ENCODE measurements around the gene PTX4. TPM values are rescaled to one million over a fixed set of nuclear protein-coding genes. Genes with fewer than 3 reads are reported as not detected.

The PTX4 gene
- polyA plus RNA-seq, 1 of the 3 experiments (the other 2 are of a cell fraction) = not detected

DNA sequence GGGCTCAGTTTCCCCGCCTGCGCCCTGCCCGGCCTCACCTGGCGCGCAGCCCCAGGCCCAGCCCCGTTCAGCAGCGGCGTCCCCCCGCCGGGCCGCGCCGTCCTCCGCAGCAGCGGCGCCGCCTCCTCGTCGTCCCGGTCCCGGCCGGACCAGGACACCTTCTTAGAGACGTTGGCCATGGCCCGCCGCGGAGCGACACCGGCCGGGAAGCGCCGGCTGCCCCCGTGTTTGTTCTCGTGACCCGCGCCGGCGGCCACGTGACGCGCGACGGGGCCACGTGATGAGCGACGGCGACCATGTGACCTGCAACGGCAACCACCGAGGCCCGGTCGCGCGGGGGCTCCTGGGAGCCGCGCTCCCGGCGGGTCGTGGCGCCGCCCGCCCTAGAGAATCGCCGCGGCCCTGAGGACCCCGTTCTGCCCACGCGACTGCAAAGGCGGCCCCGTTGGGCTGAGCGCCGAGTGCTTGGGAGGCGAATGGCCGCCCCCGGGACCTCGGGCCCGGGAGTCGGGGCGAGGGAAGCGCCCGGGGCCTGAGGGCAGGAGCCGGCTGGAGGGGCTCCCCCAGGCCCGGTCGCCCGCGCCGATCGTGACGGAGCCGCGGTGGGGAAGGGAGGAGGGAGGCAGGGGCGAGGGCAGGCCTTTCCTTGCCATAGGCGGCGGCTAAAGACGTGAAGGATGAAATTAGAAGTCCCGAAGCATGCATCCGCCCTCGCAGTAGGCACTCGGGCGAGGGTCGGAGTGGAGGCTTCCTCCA, 13.8 kb downstream of the PTX4 start, which contains the start of gene CLCN7:
Gene CLCN7 (minus strand): TSS at position 233 of the 756 bp plus-strand sequence. CDS start 54 bp downstream, at position 179.
- POLR2A ChIA-PET = interaction anchor here (0.6 to 1.2 kb wide), 3 partner anchors 54 to 681 kb away, joined by 3 to 5 read pairs (median 3); partner anchors contain the start of genes TRAF7 and UQCC4
- 5% methylated on average over 36 of the region's 99 CpGs for WGBS (ENCODE audit: low lambda C conversion rate)
- TF ChIP-seq POLR2AphosphoS5 (IDR thresholded peaks at IDR 0.05; ENCODE audit: low read depth, low read length) (peak; percentile 91), NRF1 (IDR thresholded peaks at IDR 0.05; ENCODE audit: low read depth, low read length) (no peak), TCF12 (IDR thresholded peaks at IDR 0.05) (no peak; the same call in 1 of the 2 replicates), SIN3A (IDR thresholded peaks at IDR 0.05; ENCODE audit: borderline replicate concordance, low read depth, low read length) (peak; percentile 64), MXI1 (IDR thresholded peaks at IDR 0.05; ENCODE audit: low read depth, low read length) (peak; percentile 80), SMC3 (IDR thresholded peaks at IDR 0.05; ENCODE audit: low read depth, low read length) (no peak), EZH2phosphoT487 (IDR thresholded peaks at IDR 0.05; ENCODE audit: borderline replicate concordance, low read depth) (no peak), RXRA (IDR thresholded peaks at IDR 0.05; ENCODE audit: borderline replicate concordance, low read depth) (no peak), RCOR1 (IDR thresholded peaks at IDR 0.05; ENCODE audit: low read length) (peak; percentile 73), TAF1 (IDR thresholded peaks at IDR 0.05; ENCODE audit: borderline replicate concordance, low read depth, low read length) (peak; percentile 75; the same call in 1 of the 2 replicates), GABPA (IDR thresholded peaks at IDR 0.05; ENCODE audit: low read depth) (no peak), ELF1 (IDR thresholded peaks at IDR 0.05) (peak; percentile 51; the same call in 1 of the 2 replicates), EP300 (IDR thresholded peaks at IDR 0.05; ENCODE audit: borderline replicate concordance in 1 of 2, low read depth in 1 of 2, low read length in 1 of 2) (no peak), YY1 (IDR thresholded peaks at IDR 0.05; ENCODE audit: low read depth) (0 out of 2 replicates have a peak, but pooled peaks have one; percentile 15)
- TF ChIP-seq, protein P1, sequence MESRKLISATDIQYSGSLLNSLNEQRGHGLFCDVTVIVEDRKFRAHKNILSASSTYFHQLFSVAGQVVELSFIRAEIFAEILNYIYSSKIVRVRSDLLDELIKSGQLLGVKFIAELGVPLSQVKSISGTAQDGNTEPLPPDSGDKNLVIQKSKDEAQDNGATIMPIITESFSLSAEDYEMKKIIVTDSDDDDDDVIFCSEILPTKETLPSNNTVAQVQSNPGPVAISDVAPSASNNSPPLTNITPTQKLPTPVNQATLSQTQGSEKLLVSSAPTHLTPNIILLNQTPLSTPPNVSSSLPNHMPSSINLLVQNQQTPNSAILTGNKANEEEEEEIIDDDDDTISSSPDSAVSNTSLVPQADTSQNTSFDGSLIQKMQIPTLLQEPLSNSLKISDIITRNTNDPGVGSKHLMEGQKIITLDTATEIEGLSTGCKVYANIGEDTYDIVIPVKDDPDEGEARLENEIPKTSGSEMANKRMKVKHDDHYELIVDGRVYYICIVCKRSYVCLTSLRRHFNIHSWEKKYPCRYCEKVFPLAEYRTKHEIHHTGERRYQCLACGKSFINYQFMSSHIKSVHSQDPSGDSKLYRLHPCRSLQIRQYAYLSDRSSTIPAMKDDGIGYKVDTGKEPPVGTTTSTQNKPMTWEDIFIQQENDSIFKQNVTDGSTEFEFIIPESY (IDR thresholded peaks at IDR 0.05; ENCODE audit: borderline replicate concordance, low read depth) = no peak
- TF ChIP-seq, protein P2, sequence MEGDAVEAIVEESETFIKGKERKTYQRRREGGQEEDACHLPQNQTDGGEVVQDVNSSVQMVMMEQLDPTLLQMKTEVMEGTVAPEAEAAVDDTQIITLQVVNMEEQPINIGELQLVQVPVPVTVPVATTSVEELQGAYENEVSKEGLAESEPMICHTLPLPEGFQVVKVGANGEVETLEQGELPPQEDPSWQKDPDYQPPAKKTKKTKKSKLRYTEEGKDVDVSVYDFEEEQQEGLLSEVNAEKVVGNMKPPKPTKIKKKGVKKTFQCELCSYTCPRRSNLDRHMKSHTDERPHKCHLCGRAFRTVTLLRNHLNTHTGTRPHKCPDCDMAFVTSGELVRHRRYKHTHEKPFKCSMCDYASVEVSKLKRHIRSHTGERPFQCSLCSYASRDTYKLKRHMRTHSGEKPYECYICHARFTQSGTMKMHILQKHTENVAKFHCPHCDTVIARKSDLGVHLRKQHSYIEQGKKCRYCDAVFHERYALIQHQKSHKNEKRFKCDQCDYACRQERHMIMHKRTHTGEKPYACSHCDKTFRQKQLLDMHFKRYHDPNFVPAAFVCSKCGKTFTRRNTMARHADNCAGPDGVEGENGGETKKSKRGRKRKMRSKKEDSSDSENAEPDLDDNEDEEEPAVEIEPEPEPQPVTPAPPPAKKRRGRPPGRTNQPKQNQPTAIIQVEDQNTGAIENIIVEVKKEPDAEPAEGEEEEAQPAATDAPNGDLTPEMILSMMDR (IDR thresholded peaks at IDR 0.05) = no peak
- TF ChIP-seq, protein P3, sequence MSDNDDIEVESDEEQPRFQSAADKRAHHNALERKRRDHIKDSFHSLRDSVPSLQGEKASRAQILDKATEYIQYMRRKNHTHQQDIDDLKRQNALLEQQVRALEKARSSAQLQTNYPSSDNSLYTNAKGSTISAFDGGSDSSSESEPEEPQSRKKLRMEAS (IDR thresholded peaks at IDR 0.05; ENCODE audit: low read depth) = peak; percentile 95
- TF ChIP-seq, protein P4, sequence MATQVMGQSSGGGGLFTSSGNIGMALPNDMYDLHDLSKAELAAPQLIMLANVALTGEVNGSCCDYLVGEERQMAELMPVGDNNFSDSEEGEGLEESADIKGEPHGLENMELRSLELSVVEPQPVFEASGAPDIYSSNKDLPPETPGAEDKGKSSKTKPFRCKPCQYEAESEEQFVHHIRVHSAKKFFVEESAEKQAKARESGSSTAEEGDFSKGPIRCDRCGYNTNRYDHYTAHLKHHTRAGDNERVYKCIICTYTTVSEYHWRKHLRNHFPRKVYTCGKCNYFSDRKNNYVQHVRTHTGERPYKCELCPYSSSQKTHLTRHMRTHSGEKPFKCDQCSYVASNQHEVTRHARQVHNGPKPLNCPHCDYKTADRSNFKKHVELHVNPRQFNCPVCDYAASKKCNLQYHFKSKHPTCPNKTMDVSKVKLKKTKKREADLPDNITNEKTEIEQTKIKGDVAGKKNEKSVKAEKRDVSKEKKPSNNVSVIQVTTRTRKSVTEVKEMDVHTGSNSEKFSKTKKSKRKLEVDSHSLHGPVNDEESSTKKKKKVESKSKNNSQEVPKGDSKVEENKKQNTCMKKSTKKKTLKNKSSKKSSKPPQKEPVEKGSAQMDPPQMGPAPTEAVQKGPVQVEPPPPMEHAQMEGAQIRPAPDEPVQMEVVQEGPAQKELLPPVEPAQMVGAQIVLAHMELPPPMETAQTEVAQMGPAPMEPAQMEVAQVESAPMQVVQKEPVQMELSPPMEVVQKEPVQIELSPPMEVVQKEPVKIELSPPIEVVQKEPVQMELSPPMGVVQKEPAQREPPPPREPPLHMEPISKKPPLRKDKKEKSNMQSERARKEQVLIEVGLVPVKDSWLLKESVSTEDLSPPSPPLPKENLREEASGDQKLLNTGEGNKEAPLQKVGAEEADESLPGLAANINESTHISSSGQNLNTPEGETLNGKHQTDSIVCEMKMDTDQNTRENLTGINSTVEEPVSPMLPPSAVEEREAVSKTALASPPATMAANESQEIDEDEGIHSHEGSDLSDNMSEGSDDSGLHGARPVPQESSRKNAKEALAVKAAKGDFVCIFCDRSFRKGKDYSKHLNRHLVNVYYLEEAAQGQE (IDR thresholded peaks at IDR 0.05; ENCODE audit: low read depth, low read length) = peak; percentile 14; the same call in 1 of the 2 replicates
- TF ChIP-seq, protein P5, sequence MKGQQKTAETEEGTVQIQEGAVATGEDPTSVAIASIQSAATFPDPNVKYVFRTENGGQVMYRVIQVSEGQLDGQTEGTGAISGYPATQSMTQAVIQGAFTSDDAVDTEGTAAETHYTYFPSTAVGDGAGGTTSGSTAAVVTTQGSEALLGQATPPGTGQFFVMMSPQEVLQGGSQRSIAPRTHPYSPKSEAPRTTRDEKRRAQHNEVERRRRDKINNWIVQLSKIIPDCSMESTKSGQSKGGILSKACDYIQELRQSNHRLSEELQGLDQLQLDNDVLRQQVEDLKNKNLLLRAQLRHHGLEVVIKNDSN (IDR thresholded peaks at IDR 0.05; ENCODE audit: borderline replicate concordance, low read depth) = peak; percentile 99
- TF ChIP-seq, protein P6, sequence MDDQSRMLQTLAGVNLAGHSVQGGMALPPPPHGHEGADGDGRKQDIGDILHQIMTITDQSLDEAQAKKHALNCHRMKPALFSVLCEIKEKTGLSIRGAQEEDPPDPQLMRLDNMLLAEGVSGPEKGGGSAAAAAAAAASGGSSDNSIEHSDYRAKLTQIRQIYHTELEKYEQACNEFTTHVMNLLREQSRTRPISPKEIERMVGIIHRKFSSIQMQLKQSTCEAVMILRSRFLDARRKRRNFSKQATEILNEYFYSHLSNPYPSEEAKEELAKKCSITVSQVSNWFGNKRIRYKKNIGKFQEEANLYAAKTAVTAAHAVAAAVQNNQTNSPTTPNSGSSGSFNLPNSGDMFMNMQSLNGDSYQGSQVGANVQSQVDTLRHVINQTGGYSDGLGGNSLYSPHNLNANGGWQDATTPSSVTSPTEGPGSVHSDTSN (IDR thresholded peaks at IDR 0.05) = no peak
- TF ChIP-seq, protein P7, sequence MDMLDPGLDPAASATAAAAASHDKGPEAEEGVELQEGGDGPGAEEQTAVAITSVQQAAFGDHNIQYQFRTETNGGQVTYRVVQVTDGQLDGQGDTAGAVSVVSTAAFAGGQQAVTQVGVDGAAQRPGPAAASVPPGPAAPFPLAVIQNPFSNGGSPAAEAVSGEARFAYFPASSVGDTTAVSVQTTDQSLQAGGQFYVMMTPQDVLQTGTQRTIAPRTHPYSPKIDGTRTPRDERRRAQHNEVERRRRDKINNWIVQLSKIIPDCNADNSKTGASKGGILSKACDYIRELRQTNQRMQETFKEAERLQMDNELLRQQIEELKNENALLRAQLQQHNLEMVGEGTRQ (IDR thresholded peaks at IDR 0.05; ENCODE audit: borderline replicate concordance, low read depth, low read length) = peak; percentile 99
- Histone ChIP-seq H2AFZ (ENCODE audit: low read depth) (peak within 1 kb of the TSS; percentile 77), H3K79me2 (ENCODE audit: insufficient read depth) (peaks cover 51% of the 10 kb centered on the region), H3K36me3 (replicated peaks in 1 of 2; ENCODE audit: control insufficient read depth in 1 of 2, insufficient read depth in 2 of 2, low read length in 1 of 2) (no peaks in the 10 kb centered on the region), H3K4me2 (peak within 1 kb of the TSS; percentile 88), H3K27ac (ENCODE audit: low read depth in 2 of 2, low read length in 1 of 2) (peak within 1 kb of the TSS; percentile 42 to 77; a peak in 3 of 4 replicates), H3K9ac (peak within 1 kb of the TSS; percentile 93), H3K4me1 (ENCODE audit: control insufficient read depth in 1 of 2, insufficient read depth in 2 of 2, low read depth in 1 of 2, low read length in 1 of 2) (peaks cover 5 to 11% of the 10 kb centered on the region in 2 experiments; a peak in 2 of 4 replicates), H4K20me1 (ENCODE audit: insufficient read depth) (no peaks in the 10 kb centered on the region), H3K9me3 (no peaks in the 10 kb centered on the region), H3K27me3 (ENCODE audit: insufficient read depth) (no peaks in the 10 kb centered on the region), H3F3A (replicated peaks; ENCODE audit: insufficient read depth) (peaks cover 2% of the 10 kb centered on the region), H3K9me2 (no peaks in the 10 kb centered on the region), H3K4me3 (ENCODE audit: low read depth in 2 of 2, low read length in 1 of 2) (peak within 1 kb of the TSS; percentile 72 to 75)
- CTCF ChIA-PET = interaction anchor here (1.4 kb wide), 1 partner anchor 19 kb away, joined by 3 read pairs; no protein-coding TSS in a partner anchor
- DNase-seq = peak; percentile 99
